Measurements from ENCODE around the gene TRIP10.
"Not testable (repeated sequence)": the region's sequence is repeated elsewhere in the genome, so short reads cannot be mapped to it uniquely, and the experiment has no call there.

GRCh38 chr19:6771648-6772027 lies 32.2 kb downstream of the TRIP10 start:
- TF ChIP-seq CTCF (conservative IDR thresholded peaks at IDR 0.05; ENCODE audit: low read depth, low read length); CEBPB (IDR thresholded peaks at IDR 0.05; ENCODE audit: low read depth, low read length); RAD21 (IDR thresholded peaks at IDR 0.05; ENCODE audit: low read length); USF2 (IDR thresholded peaks at IDR 0.05; ENCODE audit: low read depth, low read length); POLR2A (IDR thresholded peaks at IDR 0.05; ENCODE audit: low read depth, low read length); RFX5 (IDR thresholded peaks at IDR 0.05; ENCODE audit: low read depth, low read length); FOS (IDR thresholded peaks at IDR 0.05; ENCODE audit: low read depth, low read length); ELK1 (IDR thresholded peaks at IDR 0.05; ENCODE audit: borderline replicate concordance, low read depth, low read length); SMC3 (IDR thresholded peaks at IDR 0.05; ENCODE audit: low read depth, low read length); MAFK (IDR thresholded peaks at IDR 0.05; ENCODE audit: low read depth, low read length); MXI1 (IDR thresholded peaks at IDR 0.05; ENCODE audit: borderline replicate concordance, low read depth, low read length); RCOR1 (IDR thresholded peaks at IDR 0.05; ENCODE audit: insufficient replicate concordance, low read length): not testable (repeated sequence)
